MM.1S (cell line): ENCODE results near the gene MFAP3L.

Experiments
- DNase-seq: peaks from one replicate; pipeline ENCODE4 v3.0.0-alpha.2; 2015
- H2AFZ ChIP-seq: fragments of 300-600 bp; sonication (generic); 2 replicates; pipeline ENCODE4 v1.6.0; 2016; ENCODE audit warnings: antibody characterized with exemption, low read length
- H3F3A ChIP-seq: fragments of 300-600 bp; sonication (generic); 2 replicates; pipeline ENCODE4 v1.6.1; 2016; ENCODE audit warnings: mild to moderate bottlenecking, antibody characterized with exemption, low read length, moderate library complexity, mixed read lengths; ENCODE audit not compliant: insufficient read depth
- H3K27ac ChIP-seq: fragments of 300-600 bp; sonication (generic); 2 replicates; pipeline ENCODE4 v1.5.1; 2016; ENCODE audit warnings: mild to moderate bottlenecking, low read length
- H3K27me3 ChIP-seq: fragments of 300-600 bp; sonication (generic); replicated peaks from 2 replicates; pipeline ENCODE4 v1.6.0; 2016; ENCODE audit warnings: low read length; ENCODE audit not compliant: insufficient read depth
- H3K36me3 ChIP-seq: fragments of 300-600 bp; sonication (generic); replicated peaks from 2 replicates; pipeline ENCODE4 v1.6.1; 2016; ENCODE audit warnings: mild to moderate bottlenecking, low read length, mixed read lengths; ENCODE audit not compliant: insufficient read depth
- H3K4me1 ChIP-seq: fragments of 300-600 bp; sonication (generic); 2 replicates; pipeline ENCODE4 v1.6.1; 2016; ENCODE audit warnings: low read length, mixed read lengths
- H3K4me2 ChIP-seq: fragments of 300-600 bp; sonication (generic); 2 replicates; pipeline ENCODE4 v1.6.0; 2016; ENCODE audit warnings: low read depth, low read length
- H3K4me3 ChIP-seq: fragments of 300-600 bp; sonication (generic); 2 replicates; pipeline ENCODE4 v1.5.1; 2016; ENCODE audit warnings: low read length, mixed read lengths
- H3K79me2 ChIP-seq: fragments of 300-600 bp; sonication (generic); 2 replicates; pipeline ENCODE4 v1.6.1; 2016; ENCODE audit warnings: mixed run types, low read length, mixed read lengths
- H3K9ac ChIP-seq: fragments of 300-600 bp; sonication (generic); 2 replicates; pipeline ENCODE4 v1.6.1; 2016; ENCODE audit warnings: low read length, mixed read lengths
- H3K9me2 ChIP-seq: fragments of 300-600 bp; sonication (generic); replicated peaks from 2 replicates; pipeline ENCODE4 v1.6.1; 2016; ENCODE audit warnings: mild to moderate bottlenecking, low read length, mixed read lengths; ENCODE audit not compliant: insufficient read depth
- H3K9me3 ChIP-seq: fragments of 300-600 bp; sonication (generic); replicated peaks from 2 replicates; pipeline ENCODE4 v1.6.1; 2016; ENCODE audit warnings: mild to moderate bottlenecking, low read length, mixed read lengths; ENCODE audit not compliant: insufficient read depth
- H4K20me1 ChIP-seq: fragments of 300-600 bp; sonication (generic); 2 replicates; pipeline ENCODE4 v1.6.1; 2016; ENCODE audit warnings: mild to moderate bottlenecking, low read length, moderate library complexity, mixed read lengths; ENCODE audit not compliant: insufficient read depth
- EZH2 ChIP-seq: fragments of 300-600 bp; sonication (generic); optimal IDR thresholded peaks from 2 replicates; pipeline ENCODE3; 2017; ENCODE audit warnings: low read depth, mild to moderate bottlenecking, antibody characterized with exemption, low read length, mixed read lengths
- EZH2phosphoT487 ChIP-seq: fragments of 300-600 bp; sonication (generic); IDR thresholded peaks from 2 replicates; pipeline ENCODE4 v1.6.1; 2018; ENCODE audit warnings: antibody characterized with exemption, low read length
- TF ChIP-seq, protein P1 (sequence below): fragments of 300-600 bp; sonication (generic); IDR thresholded peaks from 2 replicates; pipeline ENCODE4 v1.5.1; 2016; ENCODE audit warnings: antibody characterized with exemption, low read length, mixed read lengths

MFAP3L gene

GRCh38 chr4:169993531-169993930, 32.7 kb downstream of the MFAP3L start:
- TF ChIP-seq EZH2, result no peak
- TF ChIP-seq, protein P1, sequence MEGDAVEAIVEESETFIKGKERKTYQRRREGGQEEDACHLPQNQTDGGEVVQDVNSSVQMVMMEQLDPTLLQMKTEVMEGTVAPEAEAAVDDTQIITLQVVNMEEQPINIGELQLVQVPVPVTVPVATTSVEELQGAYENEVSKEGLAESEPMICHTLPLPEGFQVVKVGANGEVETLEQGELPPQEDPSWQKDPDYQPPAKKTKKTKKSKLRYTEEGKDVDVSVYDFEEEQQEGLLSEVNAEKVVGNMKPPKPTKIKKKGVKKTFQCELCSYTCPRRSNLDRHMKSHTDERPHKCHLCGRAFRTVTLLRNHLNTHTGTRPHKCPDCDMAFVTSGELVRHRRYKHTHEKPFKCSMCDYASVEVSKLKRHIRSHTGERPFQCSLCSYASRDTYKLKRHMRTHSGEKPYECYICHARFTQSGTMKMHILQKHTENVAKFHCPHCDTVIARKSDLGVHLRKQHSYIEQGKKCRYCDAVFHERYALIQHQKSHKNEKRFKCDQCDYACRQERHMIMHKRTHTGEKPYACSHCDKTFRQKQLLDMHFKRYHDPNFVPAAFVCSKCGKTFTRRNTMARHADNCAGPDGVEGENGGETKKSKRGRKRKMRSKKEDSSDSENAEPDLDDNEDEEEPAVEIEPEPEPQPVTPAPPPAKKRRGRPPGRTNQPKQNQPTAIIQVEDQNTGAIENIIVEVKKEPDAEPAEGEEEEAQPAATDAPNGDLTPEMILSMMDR, result no peak
- TF ChIP-seq EZH2phosphoT487, result no peak
- peak overlapping the region; percentile 17; the same call in 1 of the 2 replicates for H3K4me2 ChIP-seq
- DNase-seq, result no peak
- no peaks in the 10 kb centered on the region for H3K27me3 ChIP-seq
- H4K20me1 ChIP-seq, result no peaks in the 10 kb centered on the region
- H3K4me1 ChIP-seq, result peaks cover 43% of the 10 kb centered on the region
- no peak overlapping the region for H3K9ac ChIP-seq
- H3K27ac ChIP-seq, result no peak overlapping the region
- H3K36me3 ChIP-seq, result no peaks in the 10 kb centered on the region
- H3K79me2 ChIP-seq, result no peaks in the 10 kb centered on the region
- H2AFZ ChIP-seq, result 0 out of 2 replicates have a peak overlapping the region, but pooled peaks have one; percentile 19
- no peaks in the 10 kb centered on the region for H3K9me3 ChIP-seq
- H3K9me2 ChIP-seq, result no peaks in the 10 kb centered on the region
- H3K4me3 ChIP-seq, result no peak overlapping the region
- H3F3A ChIP-seq, result peaks cover 13% of the 10 kb centered on the region

- H2AFZ ChIP-seq, result no peak overlapping the region
- H3K79me2 ChIP-seq, result no peaks in the 10 kb centered on the region
- peaks cover 13% of the 10 kb centered on the region for H3F3A ChIP-seq
- H3K9me3 ChIP-seq, result no peaks in the 10 kb centered on the region
- no peaks in the 10 kb centered on the region for H3K36me3 ChIP-seq
- no peaks in the 10 kb centered on the region for H3K9me2 ChIP-seq
- no peaks in the 10 kb centered on the region for H3K27me3 ChIP-seq
- no peaks in the 10 kb centered on the region for H4K20me1 ChIP-seq
- no peak overlapping the region for H3K4me3 ChIP-seq
- peaks cover 59% of the 10 kb centered on the region for H3K4me1 ChIP-seq
- H3K9ac ChIP-seq, result no peak overlapping the region
- H3K4me2 ChIP-seq, result no peak overlapping the region
- no peak for DNase-seq
- TF ChIP-seq EZH2 (no peak), EZH2phosphoT487 (no peak)
- TF ChIP-seq, protein P1, result no peak
- peak overlapping the region; percentile 56; the same call in 1 of the 2 replicates for H3K27ac ChIP-seq
Measured at GRCh38 chr4:169988252-169988651, 37.9 kb downstream of the MFAP3L start.

- Histone ChIP-seq H3K27me3 (no peaks in the 10 kb centered on the region), H3K4me1 (peaks cover 54% of the 10 kb centered on the region), H4K20me1 (no peaks in the 10 kb centered on the region), H3F3A (peaks cover 13% of the 10 kb centered on the region), H3K79me2 (no peaks in the 10 kb centered on the region), H3K9me3 (no peaks in the 10 kb centered on the region), H2AFZ (peak overlapping the region; percentile 7), H3K4me2 (peak overlapping the region; percentile 48), H3K9me2 (no peaks in the 10 kb centered on the region), H3K36me3 (no peaks in the 10 kb centered on the region), H3K27ac (peak overlapping the region; percentile 56), H3K9ac (peak overlapping the region; percentile 16; the same call in 1 of the 2 replicates), H3K4me3 (peak overlapping the region; percentile 17; the same call in 1 of the 2 replicates)
- DNase-seq, result peak; percentile 46
- no peak for TF ChIP-seq EZH2phosphoT487
- TF ChIP-seq, protein P1, result no peak
- TF ChIP-seq EZH2, result no peak
Measured at GRCh38 chr4:169987327-169988228, 38.6 kb downstream of the MFAP3L start.
